Endothelial cell of umbilical vein (primary cell): Measurements from ENCODE around the gene DLGAP5. TPM values are rescaled to one million over a fixed set of nuclear protein-coding genes. Genes with fewer than 3 reads are reported as not detected.

Experiments
- BruUV-seq: library from RNA; stranded (reverse); fragments of 400-500 nt; replicated peaks from 2 replicates; lab custom pipeline; 2021; lab: Mats Ljungman, UMichigan
- CTCF ChIA-PET: fragments of 300-600, 350-600 bp; sonication (Branson Sonifier 250); formaldehyde crosslinking; loops from one replicate; lab custom pipeline; 2021; ENCODE audit warnings: antibody characterized with exemption, inconsistent platforms; lab: Charles Lee
- POLR2A ChIA-PET: fragments of 300-600, 350-600 bp; sonication (Branson Sonifier 250); formaldehyde crosslinking; loops from one replicate; lab custom pipeline; 2021; ENCODE audit warnings: antibody characterized with exemption, inconsistent platforms; lab: Charles Lee
- DNase-seq: peaks from one replicate; pipeline ENCODE4 v3.0.0-alpha.2; 2011; ENCODE audit warnings: low read depth, low spot score
- FAIRE-seq: peaks from 2 replicates; lab custom pipeline; 2011; peaks lifted over from hg19 to GRCh38; lab: Jason Lieb, UNC
- H2AFZ ChIP-seq: 2 replicates; pipeline ENCODE4 v1.6.0; 2012; ENCODE audit warnings: low read depth, low read length, control low read depth, inconsistent platforms
- H3K27ac ChIP-seq: 2 replicates; pipeline ENCODE4 v1.5.1; 2011; ENCODE audit warnings: low read depth, mild to moderate bottlenecking, control low read depth, low read length, moderate library complexity; ENCODE audit not compliant: insufficient read depth
- H3K27me3 ChIP-seq, 2 experiments: 2 replicates each; pipeline versions ENCODE4 v1.6.0 to v1.6.1; 2011; ENCODE audit warnings: low read length in 2 of 2, mixed read lengths in 1 of 2; ENCODE audit not compliant: control insufficient read depth in 2 of 2, insufficient read depth in 2 of 2
- H3K36me3 ChIP-seq, 2 experiments: 2 replicates in 1 of 2; 3 replicates in 1 of 2; pipeline ENCODE4 v1.5.1; 2011; ENCODE audit warnings: low read length in 2 of 2, mild to moderate bottlenecking in 1 of 2, moderate library complexity in 1 of 2; ENCODE audit not compliant: control insufficient read depth in 2 of 2, insufficient read depth in 2 of 2; ENCODE audit errors: extremely low read depth in 1 of 2
- H3K4me1 ChIP-seq: 3 replicates; pipeline ENCODE4 v1.5.1; 2011; ENCODE audit warnings: mild to moderate bottlenecking, low read length; ENCODE audit not compliant: control insufficient read depth, insufficient read depth; ENCODE audit errors: extremely low read depth
- H3K4me2 ChIP-seq: 2 replicates; pipeline ENCODE4 v1.6.1; 2011; ENCODE audit warnings: low read length, control low read depth, mixed read lengths; ENCODE audit not compliant: insufficient read depth
- H3K4me3 ChIP-seq, 3 experiments: fragments of 200-600 bp in 1 of 3; sonication (generic), shearing (Covaris generic) in 1 of 3; replicated peaks in 1 of 3; 2 replicates each; pipeline ENCODE4 v1.5.1; 2011 to 2016; ENCODE audit warnings: control low read depth in 3 of 3, low read length in 3 of 3, mild to moderate bottlenecking in 2 of 3, inconsistent platforms in 1 of 3, low read depth in 1 of 3, moderate library complexity in 1 of 3; ENCODE audit not compliant: insufficient read depth in 1 of 3
- H3K79me2 ChIP-seq: 2 replicates; pipeline ENCODE4 v1.6.0; 2012; ENCODE audit warnings: low read length, inconsistent platforms; ENCODE audit not compliant: control insufficient read depth, insufficient read depth
- H3K9ac ChIP-seq: replicated peaks from 2 replicates; pipeline ENCODE3; 2011; ENCODE audit warnings: low read length, control low read depth; ENCODE audit not compliant: insufficient read depth; ENCODE audit errors: extremely low read depth
- H3K9me1 ChIP-seq: replicated peaks from 3 replicates; pipeline ENCODE4 v1.6.0; 2011; ENCODE audit warnings: mild to moderate bottlenecking, low read length; ENCODE audit not compliant: control insufficient read depth, insufficient read depth; ENCODE audit errors: extremely low read depth
- H3K9me3 ChIP-seq: replicated peaks from 2 replicates; pipeline ENCODE4 v1.5.1; 2012; ENCODE audit warnings: low read length, inconsistent platforms; ENCODE audit not compliant: control insufficient read depth, insufficient read depth
- H4K20me1 ChIP-seq: replicated peaks from 2 replicates; pipeline ENCODE3; 2011; ENCODE audit warnings: mild to moderate bottlenecking, low read length; ENCODE audit not compliant: control insufficient read depth, insufficient read depth; ENCODE audit errors: extremely low read depth
- EZH2 ChIP-seq: IDR thresholded peaks from 2 replicates; pipeline ENCODE4 v1.6.1; 2012; ENCODE audit warnings: borderline replicate concordance, low read depth, mild to moderate bottlenecking, moderate library complexity, low read length, inconsistent platforms; ENCODE audit not compliant: severe bottlenecking
- FOS ChIP-seq: IDR thresholded peaks from 2 replicates; pipeline ENCODE4 v1.6.1; 2011; ENCODE audit warnings: mild to moderate bottlenecking, low read length, moderate library complexity, borderline replicate concordance; ENCODE audit not compliant: insufficient read depth
- GATA2 ChIP-seq: IDR thresholded peaks from 2 replicates; pipeline ENCODE4 v1.7.0; 2011; ENCODE audit warnings: low read depth, mild to moderate bottlenecking, moderate library complexity, mixed read lengths, low read length; ENCODE audit not compliant: insufficient read length, insufficient read depth
- JUN ChIP-seq: IDR thresholded peaks from 2 replicates; pipeline ENCODE4 v1.6.1; 2011; ENCODE audit warnings: borderline replicate concordance, low read depth; ENCODE audit not compliant: insufficient read length, insufficient read depth
- MYC ChIP-seq: IDR thresholded peaks from one replicate; pipeline ENCODE4 v1.6.1; 2011; ENCODE audit warnings: mild to moderate bottlenecking, low read depth, low read length
- POLR2AphosphoS5 ChIP-seq: IDR thresholded peaks from 2 replicates; pipeline ENCODE4 v1.6.1; 2012; ENCODE audit warnings: low read depth, mild to moderate bottlenecking, control low read depth, low read length, moderate library complexity; ENCODE audit not compliant: insufficient read depth
- dilution Hi-C: fragments of 300-500 bp; cut with MboI; formaldehyde crosslinking; loops from one replicate; pipeline ENCODE4 v1.15.0; 2019; ENCODE audit warnings: low sequenced_read_pairs; ENCODE audit not compliant: extremely low pct_ligation_motif_present
- intact Hi-C: fragments of 100-400 bp; cut with micrococcal nuclease; formaldehyde crosslinking; loops from one replicate; pipeline ENCODE4 v1.10.0; 2022
- polyA plus RNA-seq, 4 experiments: library from polyadenylated mRNA; depleted of rRNA in 3 of 4; stranded (reverse) in 3 of 4; unstranded in 1 of 4; fragments of >200 nt; gene quantifications; 2 replicates each; pipeline versions ENCODE4 v1.2.1 to v1.2.3, GENCODE V29; 2011 to 2012; ENCODE audit warnings: missing spikeins in 1 of 4
- total RNA-seq: library from RNA; stranded (reverse); gene quantifications from 2 replicates; pipeline ENCODE4 v1.2.3, GENCODE V29; 2021
- TF ChIP-seq, protein P1 (sequence below): IDR thresholded peaks from 2 replicates; pipeline ENCODE4 v1.6.1; 2011; ENCODE audit not compliant: insufficient read depth, insufficient read length
- TF ChIP-seq, protein P2 (sequence below), 2 donors: IDR thresholded peaks; 1 replicate in 1 of 2; 2 replicates in 1 of 2; pipeline ENCODE4 v1.5.1; 2011; ENCODE audit warnings: low read length in 2 of 2, mild to moderate bottlenecking in 2 of 2, moderate library complexity in 2 of 2, control low read depth in 1 of 2, inconsistent platforms in 1 of 2, low read depth in 1 of 2; ENCODE audit not compliant: insufficient read depth in 1 of 2; ENCODE audit errors: extremely low read depth in 1 of 2

The DLGAP5 gene
- total and polyA plus RNA-seq, 2 donors (not counting 3 experiments of a cell fraction or from before 2014, with no cell fraction given), result 8.3 to 83.2 TPM

DNA sequence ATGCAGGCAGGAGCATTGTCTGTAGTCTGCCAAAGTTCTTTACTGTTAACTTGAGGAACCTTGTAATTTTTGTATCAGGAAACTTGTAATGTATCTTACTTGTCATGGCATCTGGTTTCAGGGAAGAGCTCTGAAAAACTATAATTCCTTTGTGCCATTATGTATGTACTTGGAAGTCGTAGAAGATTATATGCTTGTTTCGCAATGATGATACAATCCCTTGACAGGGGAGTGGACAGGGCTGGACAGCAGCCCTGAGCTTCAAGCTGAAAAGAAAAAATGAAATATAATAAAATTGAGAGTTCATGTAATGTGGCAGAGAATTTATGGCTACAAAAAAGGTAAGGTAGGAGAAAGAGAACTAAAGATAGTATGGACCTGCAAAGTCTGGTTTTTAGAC lies 7.4 kb upstream of the DLGAP5 start:
- dilution Hi-C loops (no loop called here), intact Hi-C loops (no loop called here)
- Histone ChIP-seq H3K4me2 (no peak overlapping the region), H4K20me1 (no peaks in the 10 kb centered on the region), H3K9me3 (no peaks in the 10 kb centered on the region), H3K4me3 (no peak overlapping the region), H3K79me2 (no peaks in the 10 kb centered on the region), H3K27me3 (no peaks in the 10 kb centered on the region), H3K9me1 (no peaks in the 10 kb centered on the region), H3K27ac (no peak overlapping the region), H3K4me1 (no peaks in the 10 kb centered on the region), H2AFZ (no peak overlapping the region), H3K36me3 (no peaks in the 10 kb centered on the region), H3K9ac (no peak overlapping the region)
- BruUV-seq, result no TSS peak
- TF ChIP-seq MYC (no peak), FOS (no peak), JUN (no peak)
- CTCF ChIA-PET, result no interaction called here
- POLR2A ChIA-PET, result no interaction called here
- DNase-seq (no peak), FAIRE-seq (no peak)

DNA sequence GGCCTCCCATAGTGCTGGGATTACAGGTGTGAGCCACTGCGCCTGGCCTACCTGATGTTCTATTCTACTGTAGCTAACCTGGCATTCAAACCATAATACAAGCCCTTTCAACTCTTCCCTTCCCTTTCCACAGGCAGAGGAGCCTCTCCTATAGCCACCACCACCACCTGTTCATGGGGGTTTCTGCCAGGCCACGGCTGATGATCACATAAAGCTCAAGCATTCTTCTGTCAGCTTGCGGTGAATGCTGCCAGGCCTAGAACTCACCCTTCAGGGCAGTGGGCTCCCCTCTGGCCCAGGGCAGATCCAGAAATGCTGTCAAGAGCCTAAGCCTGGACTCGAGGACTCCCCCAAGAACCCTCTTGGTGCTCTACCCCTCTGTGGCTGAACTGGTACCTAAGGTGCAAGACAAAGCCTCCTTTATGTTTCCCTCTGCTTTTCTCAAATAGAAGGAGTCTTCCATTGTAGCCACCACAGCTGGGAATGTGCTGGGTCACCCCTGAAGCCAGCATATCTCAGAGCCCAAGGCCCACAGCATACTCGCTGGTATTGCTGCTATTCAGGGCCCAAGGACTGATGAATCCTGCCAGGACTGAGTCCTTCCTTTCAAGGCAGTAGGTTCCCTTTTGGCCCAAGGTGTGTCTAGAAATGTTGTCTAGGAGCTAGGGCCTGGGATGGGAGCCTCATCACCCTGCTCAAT lies 3.4 kb upstream of the DLGAP5 start:
- no peaks in the 10 kb centered on the region for H3K9me1 ChIP-seq
- DNase-seq (no peak), FAIRE-seq (no peak)
- no peaks in the 10 kb centered on the region for H3K9me3 ChIP-seq
- intact Hi-C loops (no loop called here), dilution Hi-C loops (no loop called here)
- H3K36me3 ChIP-seq, result no peaks in the 10 kb centered on the region
- H3K4me1 ChIP-seq, result peaks cover 5% of the 10 kb centered on the region
- ChIA-PET POLR2A (no interaction called here), CTCF (interaction anchor here (0.6 kb wide), 1 partner anchor 208 kb away, joined by 3 read pairs; no protein-coding TSS in a partner anchor)
- TF ChIP-seq, protein P1, sequence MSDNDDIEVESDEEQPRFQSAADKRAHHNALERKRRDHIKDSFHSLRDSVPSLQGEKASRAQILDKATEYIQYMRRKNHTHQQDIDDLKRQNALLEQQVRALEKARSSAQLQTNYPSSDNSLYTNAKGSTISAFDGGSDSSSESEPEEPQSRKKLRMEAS, result no peak
- TF ChIP-seq POLR2AphosphoS5, result no peak
- no peak for TF ChIP-seq FOS
- TF ChIP-seq, protein P2, sequence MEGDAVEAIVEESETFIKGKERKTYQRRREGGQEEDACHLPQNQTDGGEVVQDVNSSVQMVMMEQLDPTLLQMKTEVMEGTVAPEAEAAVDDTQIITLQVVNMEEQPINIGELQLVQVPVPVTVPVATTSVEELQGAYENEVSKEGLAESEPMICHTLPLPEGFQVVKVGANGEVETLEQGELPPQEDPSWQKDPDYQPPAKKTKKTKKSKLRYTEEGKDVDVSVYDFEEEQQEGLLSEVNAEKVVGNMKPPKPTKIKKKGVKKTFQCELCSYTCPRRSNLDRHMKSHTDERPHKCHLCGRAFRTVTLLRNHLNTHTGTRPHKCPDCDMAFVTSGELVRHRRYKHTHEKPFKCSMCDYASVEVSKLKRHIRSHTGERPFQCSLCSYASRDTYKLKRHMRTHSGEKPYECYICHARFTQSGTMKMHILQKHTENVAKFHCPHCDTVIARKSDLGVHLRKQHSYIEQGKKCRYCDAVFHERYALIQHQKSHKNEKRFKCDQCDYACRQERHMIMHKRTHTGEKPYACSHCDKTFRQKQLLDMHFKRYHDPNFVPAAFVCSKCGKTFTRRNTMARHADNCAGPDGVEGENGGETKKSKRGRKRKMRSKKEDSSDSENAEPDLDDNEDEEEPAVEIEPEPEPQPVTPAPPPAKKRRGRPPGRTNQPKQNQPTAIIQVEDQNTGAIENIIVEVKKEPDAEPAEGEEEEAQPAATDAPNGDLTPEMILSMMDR (IDR thresholded peaks at IDR 0.05; ENCODE audit: extremely low read depth in 1 of 2, insufficient read depth in 1 of 2, low read depth in 1 of 2, low read length in 2 of 2), result no peak
- TF ChIP-seq EZH2, result no peak
- TF ChIP-seq GATA2, result no peak
- no peak for TF ChIP-seq MYC
- no peak for TF ChIP-seq JUN
- H4K20me1 ChIP-seq, result no peaks in the 10 kb centered on the region
- no TSS peak for BruUV-seq
- H3K27me3 ChIP-seq, result no peaks in the 10 kb centered on the region
- no peak overlapping the region for H2AFZ ChIP-seq
- no peak overlapping the region for H3K9ac ChIP-seq
- no peak overlapping the region for H3K4me2 ChIP-seq
- no peak overlapping the region for H3K27ac ChIP-seq
- H3K4me3 ChIP-seq, result no peak overlapping the region
- peaks cover 14% of the 10 kb centered on the region for H3K79me2 ChIP-seq
